Peyer's patch (tissue), 4 donors: ENCODE results near the gene DNAJC6. TPM values are rescaled to one million over a fixed set of nuclear protein-coding genes. Genes with fewer than 3 reads are reported as not detected.

ENCODE experiments used
- DNase-seq, 3 donors: peaks; one replicate each; pipeline ENCODE4 v3.0.0-alpha.2; 2017 to 2019
- H3K27ac ChIP-seq, 4 donors: fragments of 200-600 bp; sonication (generic); one replicate each; pipeline ENCODE4 v1.5.1; 2016 to 2019
- H3K27me3 ChIP-seq, 2 donors: fragments of 200-600 bp; sonication (generic); one replicate each; pipeline ENCODE4 v1.5.1; 2019
- H3K36me3 ChIP-seq, 3 donors: fragments of 200-600 bp; sonication (generic); one replicate each; pipeline ENCODE4 v1.5.1; 2016 to 2019
- H3K4me1 ChIP-seq, 4 donors: fragments of 200-600 bp; sonication (generic); one replicate each; pipeline ENCODE4 v1.5.1; 2016 to 2019
- H3K4me3 ChIP-seq, 4 donors: fragments of 200-600 bp; sonication (generic); 1 replicate in 3 of 4; 2 replicates in 1 of 4; pipeline ENCODE4 v1.5.1; 2016 to 2019; ENCODE audit warnings: mild to moderate bottlenecking in 1 of 4
- H3K9me3 ChIP-seq, 4 donors: fragments of 200-600 bp; sonication (generic); one replicate each; pipeline ENCODE4 v1.5.1; 2016 to 2019; ENCODE audit warnings: mild to moderate bottlenecking in 1 of 4
- POLR2A ChIP-seq, 2 donors: fragments of 450-650 bp; IDR thresholded peaks; one replicate each; pipeline ENCODE4 v1.5.1; 2017; ENCODE audit warnings: antibody characterized with exemption in 2 of 2, mild to moderate bottlenecking in 2 of 2, moderate library complexity in 2 of 2
- total RNA-seq, 4 donors: library from RNA; depleted of rRNA; stranded (reverse); fragments of >200 nt; gene quantifications; one replicate each; pipeline ENCODE4 v1.1.0, GENCODE V29; 2016
- TF ChIP-seq, protein P1 (sequence below), 6 experiments: fragments of 450-650 bp in 4 of 6; fragments of 200-600 bp in 2 of 6; sonication (generic) in 1 of 6; IDR thresholded peaks; one replicate each; pipeline ENCODE4 v1.5.1; 2017 to 2019; ENCODE audit warnings: antibody characterized with exemption in 6 of 6, mild to moderate bottlenecking in 3 of 6, moderate library complexity in 1 of 6

DNAJC6 gene
- total RNA-seq, 4 donors from 2014 or later, result 0.35 to 1.7 (median 0.76) TPM; not detected in 1

- DNase-seq, result no peak
- H3K36me3 ChIP-seq, result no peaks in the 10 kb centered on the region
- TF ChIP-seq, protein P1, sequence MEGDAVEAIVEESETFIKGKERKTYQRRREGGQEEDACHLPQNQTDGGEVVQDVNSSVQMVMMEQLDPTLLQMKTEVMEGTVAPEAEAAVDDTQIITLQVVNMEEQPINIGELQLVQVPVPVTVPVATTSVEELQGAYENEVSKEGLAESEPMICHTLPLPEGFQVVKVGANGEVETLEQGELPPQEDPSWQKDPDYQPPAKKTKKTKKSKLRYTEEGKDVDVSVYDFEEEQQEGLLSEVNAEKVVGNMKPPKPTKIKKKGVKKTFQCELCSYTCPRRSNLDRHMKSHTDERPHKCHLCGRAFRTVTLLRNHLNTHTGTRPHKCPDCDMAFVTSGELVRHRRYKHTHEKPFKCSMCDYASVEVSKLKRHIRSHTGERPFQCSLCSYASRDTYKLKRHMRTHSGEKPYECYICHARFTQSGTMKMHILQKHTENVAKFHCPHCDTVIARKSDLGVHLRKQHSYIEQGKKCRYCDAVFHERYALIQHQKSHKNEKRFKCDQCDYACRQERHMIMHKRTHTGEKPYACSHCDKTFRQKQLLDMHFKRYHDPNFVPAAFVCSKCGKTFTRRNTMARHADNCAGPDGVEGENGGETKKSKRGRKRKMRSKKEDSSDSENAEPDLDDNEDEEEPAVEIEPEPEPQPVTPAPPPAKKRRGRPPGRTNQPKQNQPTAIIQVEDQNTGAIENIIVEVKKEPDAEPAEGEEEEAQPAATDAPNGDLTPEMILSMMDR (IDR thresholded peaks at IDR 0.05), result no peak
- TF ChIP-seq POLR2A (IDR thresholded peaks at IDR 0.05), result no peak
- H3K9me3 ChIP-seq, result no peaks in the 10 kb centered on the region
- no peaks in the 10 kb centered on the region for H3K4me1 ChIP-seq
- H3K4me3 ChIP-seq, result no peak overlapping the region
- no peaks in the 10 kb centered on the region for H3K27me3 ChIP-seq
- H3K27ac ChIP-seq, result no peak overlapping the region
Observed at GRCh38 chr1:65360648-65361047, 51.3 kb downstream of the DNAJC6 start.

GRCh38 chr1:65362545-65362944 is 53.2 kb downstream of the DNAJC6 start:
- H3K4me1 ChIP-seq, result no peaks in the 10 kb centered on the region
- no peak for DNase-seq
- no peaks in the 10 kb centered on the region for H3K36me3 ChIP-seq
- no peaks in the 10 kb centered on the region for H3K27me3 ChIP-seq
- TF ChIP-seq POLR2A (IDR thresholded peaks at IDR 0.05), result no peak
- H3K27ac ChIP-seq, result no peak overlapping the region
- no peaks in the 10 kb centered on the region for H3K9me3 ChIP-seq
- no peak overlapping the region for H3K4me3 ChIP-seq

DNA sequence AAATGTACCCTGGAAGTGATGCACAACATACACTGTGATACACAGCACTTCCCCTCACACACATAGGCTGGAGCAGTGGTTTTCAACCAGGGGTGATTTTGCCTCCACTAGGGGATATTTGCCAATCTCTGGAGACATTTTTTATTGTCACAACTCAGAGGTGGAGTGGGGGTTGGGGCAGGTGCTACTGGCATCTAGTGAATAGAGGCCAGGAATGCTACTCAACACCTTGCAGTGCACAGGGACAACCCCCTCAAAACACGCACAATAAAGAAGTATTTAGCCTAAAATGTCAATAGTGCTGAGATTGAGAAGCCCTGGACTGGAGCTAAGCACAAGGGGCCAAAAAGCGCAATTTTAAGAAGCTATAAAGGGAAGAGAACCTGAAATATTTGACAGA is 54.1 kb downstream of the DNAJC6 start:
- DNase-seq, result no peak
- Histone ChIP-seq H3K27me3 (no peaks in the 10 kb centered on the region), H3K4me3 (no peak overlapping the region), H3K4me1 (no peaks in the 10 kb centered on the region), H3K27ac (no peak overlapping the region), H3K9me3 (no peaks in the 10 kb centered on the region), H3K36me3 (no peaks in the 10 kb centered on the region)
- TF ChIP-seq, protein P1 (IDR thresholded peaks at IDR 0.05), result no peak
- no peak for TF ChIP-seq POLR2A (IDR thresholded peaks at IDR 0.05)

GRCh38 chr1:65368403-65368802 is 59.1 kb downstream of the DNAJC6 start:
- Histone ChIP-seq H3K36me3 (no peaks in the 10 kb centered on the region), H3K4me3 (no peak overlapping the region), H3K27ac (no peak overlapping the region), H3K9me3 (no peaks in the 10 kb centered on the region), H3K4me1 (no peaks in the 10 kb centered on the region), H3K27me3 (no peaks in the 10 kb centered on the region)
- no peak for DNase-seq
- no peak for TF ChIP-seq POLR2A (IDR thresholded peaks at IDR 0.05)
- TF ChIP-seq, protein P1 (IDR thresholded peaks at IDR 0.05), result no peak

DNA sequence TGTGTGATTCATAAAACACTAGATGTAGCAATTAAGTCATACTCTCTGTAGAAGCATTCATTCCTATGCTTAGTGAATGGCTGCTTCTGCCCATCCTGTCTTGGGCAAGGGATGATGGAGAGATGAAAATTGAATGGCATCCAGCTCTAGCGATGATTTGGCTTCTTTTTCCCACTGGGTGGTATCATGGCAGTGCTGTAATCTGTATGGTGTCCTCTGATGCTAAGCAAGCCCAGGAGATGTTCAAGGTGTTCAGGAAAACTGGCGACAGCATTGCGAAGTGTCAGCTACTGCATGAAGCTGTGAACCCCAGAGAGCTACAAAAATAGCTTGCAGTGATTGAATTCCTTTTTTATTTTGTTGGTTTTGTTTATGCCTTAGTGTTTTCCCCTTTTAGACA is 62.2 kb downstream of the DNAJC6 start:
- no peak overlapping the region for H3K27ac ChIP-seq
- no peaks in the 10 kb centered on the region for H3K4me1 ChIP-seq
- TF ChIP-seq POLR2A (IDR thresholded peaks at IDR 0.05), result no peak
- TF ChIP-seq, protein P1 (IDR thresholded peaks at IDR 0.05), result no peak
- DNase-seq, result no peak
- H3K9me3 ChIP-seq, result no peaks in the 10 kb centered on the region
- no peaks in the 10 kb centered on the region for H3K36me3 ChIP-seq
- H3K27me3 ChIP-seq, result no peaks in the 10 kb centered on the region
- no peak overlapping the region for H3K4me3 ChIP-seq

DNA sequence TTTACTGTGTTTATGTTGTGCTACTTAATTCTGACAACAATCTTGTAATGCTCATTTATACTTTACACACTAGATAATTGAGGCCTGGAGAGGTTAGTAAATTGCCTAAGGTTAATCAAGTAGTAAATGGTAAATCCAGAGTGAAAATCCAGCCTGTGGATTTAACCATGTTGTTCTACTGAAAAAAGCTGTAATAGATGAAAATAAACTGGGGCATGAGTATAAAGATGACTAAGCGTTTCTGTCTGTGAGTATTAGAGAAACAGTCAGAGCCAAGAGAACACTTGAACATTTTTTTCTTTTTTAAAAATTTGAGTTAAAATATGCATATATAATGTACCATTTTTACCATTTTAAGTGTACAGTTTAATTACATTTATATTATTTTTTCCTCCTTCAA is 63.2 kb downstream of the DNAJC6 start:
- TF ChIP-seq POLR2A (IDR thresholded peaks at IDR 0.05), result no peak
- TF ChIP-seq, protein P1 (IDR thresholded peaks at IDR 0.05), result no peak
- H3K36me3 ChIP-seq, result no peaks in the 10 kb centered on the region
- no peak overlapping the region for H3K27ac ChIP-seq
- H3K27me3 ChIP-seq, result no peaks in the 10 kb centered on the region
- DNase-seq, result no peak
- no peak overlapping the region for H3K4me3 ChIP-seq
- H3K9me3 ChIP-seq, result no peaks in the 10 kb centered on the region
- no peaks in the 10 kb centered on the region for H3K4me1 ChIP-seq
